GM13976 (cell line): ENCODE measurements around the gene MKRN2OS.

ENCODE experiments used
- DNase-seq: peaks from one replicate; pipeline ENCODE4 v3.0.0; 2012; ENCODE audit warnings: low spot score
- in situ Hi-C: fragments of 300-500 bp; cut with MboI; formaldehyde crosslinking; loops from one replicate; pipeline ENCODE4 v1.12.0; 2022; ENCODE audit warnings: low sequenced_read_pairs, mixed read lengths, inconsistent platforms; ENCODE audit not compliant: unreplicated experiment
- TF ChIP-seq, protein P1 (sequence below): IDR thresholded peaks from 2 replicates; pipeline ENCODE4 v1.5.1; 2012; ENCODE audit warnings: borderline replicate concordance, mild to moderate bottlenecking; ENCODE audit not compliant: insufficient read depth; ENCODE audit errors: extremely low read depth, missing control alignments, control extremely low read depth

The MKRN2OS gene, protein sequence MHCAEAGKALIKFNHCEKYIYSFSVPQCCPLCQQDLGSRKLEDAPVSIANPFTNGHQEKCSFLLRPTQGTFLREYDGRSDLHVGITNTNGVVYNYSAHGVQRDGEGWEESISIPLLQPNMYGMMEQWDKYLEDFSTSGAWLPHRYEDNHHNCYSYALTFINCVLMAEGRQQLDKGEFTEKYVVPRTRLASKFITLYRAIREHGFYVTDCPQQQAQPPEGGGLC

DNA sequence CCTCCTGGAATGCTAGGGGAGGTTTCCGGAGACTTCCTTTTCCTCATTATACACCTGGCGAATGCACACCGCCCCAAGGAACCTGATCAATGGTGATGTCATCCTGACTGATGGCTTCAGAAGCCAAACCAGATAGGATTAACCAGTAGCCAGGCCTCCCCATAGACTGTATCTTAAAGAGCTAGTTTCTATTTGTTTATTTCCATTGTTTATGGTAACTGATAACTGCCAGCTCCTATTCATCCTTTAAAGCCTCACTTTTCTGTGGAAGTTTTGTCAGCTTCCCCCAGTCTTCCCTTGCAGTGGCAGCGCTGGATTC, at the start of gene MKRN2OS:
MKRN2OS (minus strand) TSS at position 27 of the 319 bp plus-strand sequence. CDS start 35 bp downstream, outside the sequence.
- no peak for DNase-seq
- in situ Hi-C loops = no loop called here
- TF ChIP-seq, protein P1, sequence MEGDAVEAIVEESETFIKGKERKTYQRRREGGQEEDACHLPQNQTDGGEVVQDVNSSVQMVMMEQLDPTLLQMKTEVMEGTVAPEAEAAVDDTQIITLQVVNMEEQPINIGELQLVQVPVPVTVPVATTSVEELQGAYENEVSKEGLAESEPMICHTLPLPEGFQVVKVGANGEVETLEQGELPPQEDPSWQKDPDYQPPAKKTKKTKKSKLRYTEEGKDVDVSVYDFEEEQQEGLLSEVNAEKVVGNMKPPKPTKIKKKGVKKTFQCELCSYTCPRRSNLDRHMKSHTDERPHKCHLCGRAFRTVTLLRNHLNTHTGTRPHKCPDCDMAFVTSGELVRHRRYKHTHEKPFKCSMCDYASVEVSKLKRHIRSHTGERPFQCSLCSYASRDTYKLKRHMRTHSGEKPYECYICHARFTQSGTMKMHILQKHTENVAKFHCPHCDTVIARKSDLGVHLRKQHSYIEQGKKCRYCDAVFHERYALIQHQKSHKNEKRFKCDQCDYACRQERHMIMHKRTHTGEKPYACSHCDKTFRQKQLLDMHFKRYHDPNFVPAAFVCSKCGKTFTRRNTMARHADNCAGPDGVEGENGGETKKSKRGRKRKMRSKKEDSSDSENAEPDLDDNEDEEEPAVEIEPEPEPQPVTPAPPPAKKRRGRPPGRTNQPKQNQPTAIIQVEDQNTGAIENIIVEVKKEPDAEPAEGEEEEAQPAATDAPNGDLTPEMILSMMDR = no peak

DNA sequence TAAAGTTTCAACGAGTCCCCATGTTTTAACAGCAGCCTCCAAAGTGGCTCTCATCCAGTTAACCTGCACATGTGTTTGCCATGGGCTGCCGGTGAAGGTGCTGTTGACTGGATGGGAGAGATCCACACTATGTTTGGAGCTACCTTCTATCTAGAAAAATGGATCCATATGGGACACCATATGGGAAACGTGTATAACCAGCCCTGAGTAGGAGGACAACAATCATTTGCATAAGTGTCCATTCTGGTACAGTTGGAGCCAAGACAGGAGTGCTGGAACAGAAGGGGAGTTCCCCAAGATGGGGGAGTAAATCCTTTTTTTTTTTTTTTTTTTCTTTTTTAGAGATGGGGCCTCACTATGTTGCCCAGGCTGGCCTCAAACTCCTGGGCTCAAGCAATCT, 48.2 kb upstream of the MKRN2OS start:
- no peak for DNase-seq
- TF ChIP-seq, protein P1 = no peak
- in situ Hi-C loops = no loop called here

DNA sequence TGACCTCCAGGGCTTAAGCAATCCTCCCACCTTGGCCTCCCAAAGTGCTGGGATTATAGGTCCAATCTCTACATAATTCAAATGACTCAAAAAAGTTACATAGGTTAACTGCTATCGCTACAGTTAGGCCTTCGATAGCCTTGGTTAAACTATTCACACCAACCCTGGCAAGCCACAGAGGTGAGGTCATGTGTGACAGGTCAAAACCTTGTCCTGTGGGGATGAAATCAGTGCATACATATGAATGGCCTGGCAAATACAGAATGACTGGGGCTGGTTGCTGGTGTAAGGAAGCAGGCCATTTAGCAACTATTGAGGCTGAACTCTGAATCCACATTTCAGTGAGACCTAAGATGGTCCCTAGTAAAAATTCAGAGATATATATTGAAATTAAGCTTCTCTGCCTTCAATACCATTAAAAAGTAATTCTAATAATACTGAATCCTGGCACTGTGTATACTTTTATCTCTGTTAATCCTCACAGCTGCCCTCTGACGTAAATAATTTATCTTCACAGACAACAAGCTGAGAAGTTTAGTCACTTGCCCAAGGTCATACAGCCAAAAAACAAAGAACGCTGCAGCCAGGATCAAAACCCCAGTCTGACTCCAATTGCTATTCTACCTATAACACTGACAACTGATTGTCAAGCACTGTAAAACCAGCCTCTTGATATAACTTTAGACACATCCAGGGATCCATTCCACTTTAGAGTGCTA, 46.9 kb upstream of the MKRN2OS start:
- DNase-seq = no peak
- TF ChIP-seq, protein P1 = no peak
- in situ Hi-C loops = no loop called here

DNA sequence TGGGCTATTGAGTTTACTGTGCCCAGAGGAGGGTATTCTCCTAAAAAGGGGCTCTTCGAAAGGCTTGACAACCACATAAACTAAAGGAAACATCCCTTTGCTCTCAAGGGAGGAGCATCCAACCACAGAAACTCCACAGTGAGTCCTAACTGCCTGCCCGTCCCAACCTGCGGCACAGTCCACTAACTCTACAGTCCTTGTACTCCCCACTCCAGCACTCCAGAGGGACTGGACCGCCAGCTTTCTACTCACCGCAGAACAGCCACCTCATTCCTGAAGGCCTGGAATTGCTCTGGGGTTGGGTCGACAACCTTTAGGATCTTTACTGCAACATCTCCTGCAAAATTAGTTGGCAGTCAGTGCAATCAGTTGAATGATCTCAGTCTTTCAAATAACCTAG, 46.2 kb upstream of the MKRN2OS start:
- in situ Hi-C loops = no loop called here
- no peak for DNase-seq
- TF ChIP-seq, protein P1 = no peak

DNA sequence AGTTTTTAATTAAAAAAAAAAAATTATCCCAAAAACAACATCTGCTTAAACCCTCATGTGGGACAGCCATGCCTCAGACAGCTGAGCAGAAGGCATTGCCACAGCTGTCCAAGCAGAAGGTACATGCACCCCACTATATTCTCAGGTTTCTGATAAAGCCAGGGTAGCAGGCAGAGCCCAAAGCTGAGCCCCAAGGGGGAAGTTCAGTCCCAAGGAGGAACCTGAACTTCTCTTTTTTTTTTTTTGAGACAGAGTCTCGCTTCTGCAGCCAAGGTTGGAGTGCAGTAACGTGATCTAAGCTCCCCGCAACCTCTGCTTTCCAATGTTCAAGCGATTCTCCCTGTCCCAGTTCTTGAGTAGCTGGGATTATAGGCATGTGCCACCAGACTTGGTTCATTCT, 44.8 kb upstream of the MKRN2OS start:
- DNase-seq = no peak
- TF ChIP-seq, protein P1 = no peak
- in situ Hi-C loops = no loop called here

DNA sequence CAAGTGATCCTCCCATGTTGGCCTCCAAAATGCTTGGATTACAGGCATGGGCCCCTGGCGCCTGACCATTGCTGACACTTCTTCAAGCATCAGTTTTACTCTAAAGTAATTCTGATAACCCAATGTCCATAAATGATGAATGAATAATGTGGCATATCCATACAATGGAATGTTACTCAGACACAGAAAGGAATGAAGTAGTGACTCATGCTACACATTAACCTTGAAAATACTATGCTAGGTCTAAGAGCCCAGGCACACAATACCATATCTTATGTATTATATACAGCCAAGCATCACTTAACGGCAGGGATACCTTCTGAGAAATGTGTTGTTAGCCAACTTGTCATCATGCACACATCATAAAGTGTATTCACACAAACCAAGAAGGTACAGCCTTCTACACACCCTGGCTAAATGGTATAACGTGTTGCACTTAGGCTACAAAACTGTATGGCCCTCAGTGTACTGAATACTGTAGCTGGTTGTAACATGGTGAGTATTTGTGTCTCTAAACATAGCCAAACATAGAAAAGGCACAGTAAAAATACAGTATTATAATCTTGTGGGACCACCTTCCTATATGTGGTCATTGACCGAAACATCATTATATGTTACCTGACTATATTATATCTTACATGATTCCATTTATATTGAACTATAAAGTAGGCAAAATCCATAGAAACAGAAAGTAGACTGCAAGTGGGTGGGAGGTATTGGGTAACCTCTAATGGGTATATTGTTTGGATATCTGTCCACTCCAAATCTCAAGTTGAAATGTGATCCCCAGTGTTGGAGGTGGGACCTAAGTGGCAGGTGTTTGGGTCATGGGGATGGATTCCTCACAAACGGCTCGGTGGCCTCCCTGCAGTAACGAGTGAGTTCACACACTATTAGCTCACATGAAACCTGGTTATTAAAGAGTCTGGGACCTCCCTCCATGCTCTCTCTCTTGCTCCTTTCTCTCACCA, 43.0 kb upstream of the MKRN2OS start:
- in situ Hi-C loops = no loop called here
- DNase-seq = no peak

More for the DNA sequence above, 43.0 kb upstream of the MKRN2OS start:
- TF ChIP-seq, protein P1 = no peak
